Measurements from ENCODE around the gene ANKMY1. TPM values are rescaled to one million over a fixed set of nuclear protein-coding genes. Genes with fewer than 3 reads are reported as not detected.

ANKMY1 gene
- total and polyA plus RNA-seq, 2 experiments from 2014 or later: 9.2 to 11.1 TPM

- DNase-seq (ENCODE audit: low spot score): no peak
- TF ChIP-seq EZH2phosphoT487 (IDR thresholded peaks at IDR 0.05; ENCODE audit: low read depth, severe bottlenecking, unreplicated experiment) (no peak), CTCF (IDR thresholded peaks at IDR 0.05; ENCODE audit: poor library complexity) (no peak), EZH2 (IDR thresholded peaks at IDR 0.05; ENCODE audit: borderline replicate concordance) (no peak)
- no peaks in the 10 kb centered on the region for H3K27me3 ChIP-seq
- peaks cover 42% of the 10 kb centered on the region for H3K79me2 ChIP-seq
- H2AFZ ChIP-seq: no peak overlapping the region
- H3K36me3 ChIP-seq (replicated peaks; ENCODE audit: insufficient read depth, low read depth): no peaks in the 10 kb centered on the region
- H3K27ac ChIP-seq: no peak overlapping the region
- H3K9me3 ChIP-seq (ENCODE audit: low read depth): no peaks in the 10 kb centered on the region
- peaks cover 8% of the 10 kb centered on the region for H4K20me1 ChIP-seq (ENCODE audit: insufficient read depth, poor library complexity, severe bottlenecking)
- H3K9me2 ChIP-seq (replicated peaks; ENCODE audit: insufficient read depth): no peaks in the 10 kb centered on the region
- no peak overlapping the region for H3K4me3 ChIP-seq
- WGBS (ENCODE audit: low lambda C conversion rate, missing lambda C conversion rate): 97% methylated on average over 6 of the region's 6 CpGs
- no peak overlapping the region for H3K4me2 ChIP-seq
- H3K4me1 ChIP-seq (ENCODE audit: insufficient read depth): peaks cover 10% of the 10 kb centered on the region
Observed at GRCh38 chr2:240591226-240591625, 33.4 kb upstream of the ANKMY1 start.

- Histone ChIP-seq H4K20me1 (ENCODE audit: insufficient read depth, poor library complexity, severe bottlenecking) (peaks cover 5% of the 10 kb centered on the region), H3K27ac (no peak overlapping the region), H3K36me3 (replicated peaks; ENCODE audit: insufficient read depth, low read depth) (no peaks in the 10 kb centered on the region), H3K27me3 (no peaks in the 10 kb centered on the region), H3K4me2 (no peak overlapping the region), H3K9me3 (ENCODE audit: low read depth) (no peaks in the 10 kb centered on the region), H3K4me1 (ENCODE audit: insufficient read depth) (peaks cover 10% of the 10 kb centered on the region), H3K79me2 (peaks cover 46% of the 10 kb centered on the region), H3K4me3 (no peak overlapping the region), H2AFZ (no peak overlapping the region), H3K9me2 (replicated peaks; ENCODE audit: insufficient read depth) (no peaks in the 10 kb centered on the region)
- TF ChIP-seq EZH2phosphoT487 (IDR thresholded peaks at IDR 0.05; ENCODE audit: low read depth, severe bottlenecking, unreplicated experiment) (no peak), EZH2 (IDR thresholded peaks at IDR 0.05; ENCODE audit: borderline replicate concordance) (no peak), CTCF (IDR thresholded peaks at IDR 0.05; ENCODE audit: poor library complexity) (no peak)
- DNase-seq (ENCODE audit: low spot score): no peak
- WGBS (ENCODE audit: low lambda C conversion rate, missing lambda C conversion rate): 96% methylated on average over 18 of the region's 21 CpGs
Observed at GRCh38 chr2:240590681-240591111, 32.9 kb upstream of the ANKMY1 start.

GRCh38 chr2:240589850-240590525 is 32.2 kb upstream of the ANKMY1 start:
- Histone ChIP-seq H4K20me1 (ENCODE audit: insufficient read depth, poor library complexity, severe bottlenecking) (peaks cover 5% of the 10 kb centered on the region), H3K36me3 (replicated peaks; ENCODE audit: insufficient read depth, low read depth) (no peaks in the 10 kb centered on the region), H2AFZ (no peak overlapping the region), H3K79me2 (peaks cover 53% of the 10 kb centered on the region), H3K4me2 (no peak overlapping the region), H3K9me3 (ENCODE audit: low read depth) (no peaks in the 10 kb centered on the region), H3K27me3 (no peaks in the 10 kb centered on the region), H3K4me3 (no peak overlapping the region), H3K9me2 (replicated peaks; ENCODE audit: insufficient read depth) (no peaks in the 10 kb centered on the region), H3K4me1 (ENCODE audit: insufficient read depth) (peaks cover 17% of the 10 kb centered on the region), H3K27ac (no peak overlapping the region)
- TF ChIP-seq CTCF (IDR thresholded peaks at IDR 0.05; ENCODE audit: poor library complexity): no peak
- TF ChIP-seq EZH2phosphoT487 (IDR thresholded peaks at IDR 0.05; ENCODE audit: low read depth, severe bottlenecking, unreplicated experiment): no peak
- TF ChIP-seq EZH2 (IDR thresholded peaks at IDR 0.05; ENCODE audit: borderline replicate concordance): no peak
- 92% methylated on average over 16 of the region's 16 CpGs for WGBS (ENCODE audit: low lambda C conversion rate, missing lambda C conversion rate)
- DNase-seq (ENCODE audit: low spot score): no peak

Data from hepatocyte (in vitro differentiated cells).